GF-D8 (cell line): ENCODE results near the gene ADAM12.

ENCODE experiments used
- DNase-seq: peaks from one replicate; lab custom pipeline; 2025; lab: John Stamatoyannopoulos, UW

ADAM12 gene

GRCh38 chr10:126081841-126082466 is 306.3 kb downstream of the ADAM12 start:
- DNase-seq, result no peak

GRCh38 chr10:126080879-126081411 is 307.3 kb downstream of the ADAM12 start:
- no peak for DNase-seq

GRCh38 chr10:126080291-126080825 is 307.9 kb downstream of the ADAM12 start:
- no peak for DNase-seq

- DNase-seq, result no peak
These were observed 313.3 kb downstream of the ADAM12 start for GRCh38 chr10:126075009-126075408.

GRCh38 chr10:126074291-126074690 is 314.0 kb downstream of the ADAM12 start:
- DNase-seq, result no peak

GRCh38 chr10:126073606-126074005 is 314.7 kb downstream of the ADAM12 start:
- no peak for DNase-seq

GRCh38 chr10:126072622-126073021 is 315.7 kb downstream of the ADAM12 start:
- no peak for DNase-seq

GRCh38 chr10:126070476-126071215 is 317.6 kb downstream of the ADAM12 start:
- no peak for DNase-seq

GRCh38 chr10:126068322-126068721 is 320.0 kb downstream of the ADAM12 start:
- DNase-seq, result no peak

- DNase-seq, result no peak
These were observed 321.8 kb downstream of the ADAM12 start for GRCh38 chr10:126066456-126066855.

GRCh38 chr10:126065751-126066377 is 322.4 kb downstream of the ADAM12 start:
- DNase-seq, result no peak

GRCh38 chr10:126064512-126064911 is 323.8 kb downstream of the ADAM12 start:
- no peak for DNase-seq

GRCh38 chr10:126063353-126063791 is 324.9 kb downstream of the ADAM12 start:
- no peak for DNase-seq

GRCh38 chr10:126062131-126063032 is 325.9 kb downstream of the ADAM12 start:
- no peak for DNase-seq

GRCh38 chr10:126061526-126061925 is 326.8 kb downstream of the ADAM12 start:
- DNase-seq, result no peak

GRCh38 chr10:126060261-126060931 is 327.9 kb downstream of the ADAM12 start:
- DNase-seq, result no peak

- DNase-seq, result no peak
These were observed 329.0 kb downstream of the ADAM12 start for GRCh38 chr10:126059076-126059826.

GRCh38 chr10:126058507-126058906 is 329.8 kb downstream of the ADAM12 start:
- no peak for DNase-seq

GRCh38 chr10:126058104-126058503 is 330.2 kb downstream of the ADAM12 start:
- DNase-seq, result no peak

- DNase-seq, result no peak
These were observed 330.8 kb downstream of the ADAM12 start for GRCh38 chr10:126057494-126057893.
